ENCODE measurements around the gene SF3B2.
"Not testable (repeated sequence)": the region's sequence is repeated elsewhere in the genome, so short reads cannot be mapped to it uniquely, and the experiment has no call there.

The SF3B2 gene

DNA sequence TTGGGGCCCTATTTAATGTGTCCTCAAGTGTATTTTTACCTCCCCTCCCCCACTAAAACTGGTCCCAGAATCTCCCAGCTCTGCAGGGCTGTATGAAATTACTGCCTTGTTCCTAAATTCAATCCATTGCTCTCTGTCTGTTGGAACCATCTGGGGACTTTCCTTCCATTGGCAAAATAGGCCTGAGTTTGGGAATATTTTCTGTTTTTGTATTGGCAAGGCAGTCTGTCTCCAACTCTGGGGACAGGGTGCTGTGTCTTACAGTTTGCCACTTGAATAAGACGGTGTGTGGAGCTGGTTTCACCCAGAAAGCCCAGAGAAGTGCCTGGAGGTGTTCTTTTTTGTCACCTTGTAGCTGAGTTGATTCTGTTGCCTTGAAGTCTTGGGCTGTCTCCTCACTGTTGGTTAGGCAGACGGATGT lies 19.2 kb downstream of the SF3B2 start:
- DNase-seq (ENCODE audit: low spot score in 2 of 2) (peak in 1 of 2 donors; percentile 54), ATAC-seq (no peak)
- H3K4me1 Mint-ChIP-seq, result peaks cover 57% of the 10 kb centered on the region
- H3K27ac Mint-ChIP-seq, result peak overlapping the region; percentile 96
- H3K9me3 Mint-ChIP-seq, result no peaks in the 10 kb centered on the region
- H3K36me3 Mint-ChIP-seq, result peaks cover 81% of the 10 kb centered on the region
- H3K4me3 Mint-ChIP-seq, result peak overlapping the region; percentile 90

DNA sequence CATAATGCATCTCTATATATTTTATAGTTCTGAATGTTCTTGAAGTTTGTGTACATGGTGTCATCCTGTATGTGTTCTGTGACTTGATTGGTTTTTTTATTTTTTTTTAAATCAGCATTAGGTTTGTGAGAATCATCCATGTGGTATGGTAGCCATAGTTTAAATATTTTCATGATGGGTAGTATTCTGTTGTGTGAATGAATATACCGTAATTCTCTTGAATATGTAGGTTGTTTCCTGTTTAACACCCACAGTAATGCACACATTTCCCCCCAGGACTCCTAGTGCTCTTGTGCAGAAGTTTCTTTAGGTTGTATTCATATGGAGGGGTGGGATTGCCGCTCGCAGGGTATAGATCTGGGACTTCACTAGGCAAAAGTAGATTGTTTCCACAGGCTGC lies 19.9 kb downstream of the SF3B2 start:
- H3K36me3 Mint-ChIP-seq, result peaks cover 79% of the 10 kb centered on the region
- DNase-seq (ENCODE audit: low spot score in 2 of 2), result peak in 1 of 2 donors; percentile 48
- ATAC-seq, result no peak
- peak overlapping the region; percentile 90 for H3K4me3 Mint-ChIP-seq
- H3K4me1 Mint-ChIP-seq, result peaks cover 51% of the 10 kb centered on the region
- H3K27ac Mint-ChIP-seq, result peak overlapping the region; percentile 96
- H3K9me3 Mint-ChIP-seq, result no peaks in the 10 kb centered on the region

DNA sequence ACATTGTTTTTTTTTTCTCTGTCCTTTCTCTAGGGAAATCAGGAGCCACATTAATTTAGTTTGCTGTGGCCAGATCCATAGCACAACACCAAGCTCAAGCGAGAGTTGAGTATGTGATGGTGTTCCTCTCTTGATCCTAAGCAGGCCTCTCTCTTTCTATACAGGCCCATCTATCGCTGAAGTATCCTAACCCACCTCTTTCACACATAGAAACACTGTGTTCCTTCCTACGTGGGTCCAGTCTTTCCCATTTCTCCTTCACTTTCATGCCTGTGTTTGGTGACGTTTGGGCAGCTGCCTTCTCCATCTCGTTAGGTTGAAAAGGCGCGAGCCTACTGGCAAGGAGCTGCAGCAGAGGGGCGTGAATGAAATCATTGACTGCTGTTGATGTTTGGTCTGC lies 20.4 kb downstream of the SF3B2 start:
- Mint-ChIP-seq H3K4me3 (peak overlapping the region; percentile 90), H3K36me3 (peaks cover 79% of the 10 kb centered on the region)

DNA sequence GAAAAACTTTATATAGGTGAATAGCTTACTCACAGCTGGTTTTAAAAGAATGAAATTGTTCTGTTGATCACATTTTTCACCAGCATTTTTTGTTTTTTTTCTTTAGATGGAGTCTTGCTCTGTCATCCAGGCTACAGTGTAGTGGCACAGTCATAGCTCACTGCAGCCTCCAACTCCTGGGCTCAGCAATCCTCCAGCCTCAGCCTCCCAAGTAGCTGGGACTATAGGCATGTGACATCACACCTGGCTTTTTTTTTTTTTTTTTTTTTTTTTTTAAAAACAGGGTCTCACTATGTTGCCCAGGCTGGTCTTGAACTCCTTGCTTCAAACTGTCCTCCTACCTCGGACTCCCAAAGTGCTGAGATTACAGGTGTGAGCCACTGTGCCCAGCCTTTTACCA lies 21.5 kb downstream of the SF3B2 start:
- DNase-seq (ENCODE audit: low spot score in 2 of 2) (no peak), ATAC-seq (no peak)
- peaks cover 50% of the 10 kb centered on the region for H3K4me1 Mint-ChIP-seq
- H3K9me3 Mint-ChIP-seq, result no peaks in the 10 kb centered on the region
- H3K27ac Mint-ChIP-seq, result peak overlapping the region; percentile 8
- H3K4me3 Mint-ChIP-seq, result no peak overlapping the region
- H3K36me3 Mint-ChIP-seq, result peaks cover 79% of the 10 kb centered on the region

More for the DNA sequence above, 20.4 kb downstream of the SF3B2 start:
- Mint-ChIP-seq H3K4me1 (peaks cover 50% of the 10 kb centered on the region), H3K27ac (peak overlapping the region; percentile 96), H3K9me3 (no peaks in the 10 kb centered on the region)
- ATAC-seq (no peak), DNase-seq (ENCODE audit: low spot score in 2 of 2) (peak in 1 of 2 donors; percentile 48)

DNA sequence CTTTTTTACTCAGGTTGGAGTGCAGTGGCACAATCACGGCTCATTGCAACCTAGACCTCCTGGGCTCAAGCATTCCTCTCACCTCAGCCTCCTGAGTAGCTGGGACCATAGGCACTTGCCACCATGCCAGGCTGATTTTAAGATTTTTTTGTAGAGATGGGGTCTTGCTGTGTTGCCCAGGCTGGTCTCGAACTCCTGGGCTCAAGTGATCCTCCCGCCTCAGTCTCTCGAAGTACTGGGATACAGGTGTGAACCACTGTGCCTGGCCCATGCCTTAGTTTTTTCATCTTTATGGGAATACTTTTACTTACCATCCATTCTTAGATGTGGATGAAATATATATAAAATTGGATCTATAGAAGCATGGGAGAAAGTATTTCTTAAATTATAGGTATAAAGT lies 23.1 kb downstream of the SF3B2 start:
- no peaks in the 10 kb centered on the region for H3K9me3 Mint-ChIP-seq
- no peak for DNase-seq (ENCODE audit: low spot score in 2 of 2)
- peaks cover 76% of the 10 kb centered on the region for H3K36me3 Mint-ChIP-seq
- ATAC-seq, result no peak
- peaks cover 56% of the 10 kb centered on the region for H3K4me1 Mint-ChIP-seq
- no peak overlapping the region for H3K4me3 Mint-ChIP-seq
- H3K27ac Mint-ChIP-seq, result no peak overlapping the region

DNA sequence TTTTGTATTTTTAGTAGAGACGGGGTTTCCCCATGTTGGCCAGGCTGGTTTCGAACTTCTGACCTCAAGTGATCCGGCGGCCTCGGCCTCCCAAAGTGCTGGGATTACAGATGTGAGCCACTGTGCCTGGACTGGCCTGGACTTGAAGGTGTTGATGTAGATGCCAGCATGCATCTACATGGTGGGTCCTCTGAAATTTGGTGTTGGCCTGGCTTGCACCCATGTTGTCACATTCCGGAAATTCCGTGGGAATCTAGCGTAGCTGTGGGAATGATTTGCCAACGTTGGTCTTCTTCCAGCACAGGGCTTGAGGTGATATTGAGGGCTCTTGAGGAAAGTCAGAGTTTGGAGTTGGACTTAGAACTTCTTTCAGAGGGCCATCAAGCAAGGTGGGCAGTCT lies 24.4 kb downstream of the SF3B2 start:
- Mint-ChIP-seq H3K4me3 (no peak overlapping the region), H3K4me1 (peaks cover 63% of the 10 kb centered on the region), H3K27ac (no peak overlapping the region), H3K36me3 (peaks cover 71% of the 10 kb centered on the region), H3K9me3 (no peaks in the 10 kb centered on the region)
- DNase-seq (ENCODE audit: low spot score in 2 of 2), result no peak
- ATAC-seq, result no peak

DNA sequence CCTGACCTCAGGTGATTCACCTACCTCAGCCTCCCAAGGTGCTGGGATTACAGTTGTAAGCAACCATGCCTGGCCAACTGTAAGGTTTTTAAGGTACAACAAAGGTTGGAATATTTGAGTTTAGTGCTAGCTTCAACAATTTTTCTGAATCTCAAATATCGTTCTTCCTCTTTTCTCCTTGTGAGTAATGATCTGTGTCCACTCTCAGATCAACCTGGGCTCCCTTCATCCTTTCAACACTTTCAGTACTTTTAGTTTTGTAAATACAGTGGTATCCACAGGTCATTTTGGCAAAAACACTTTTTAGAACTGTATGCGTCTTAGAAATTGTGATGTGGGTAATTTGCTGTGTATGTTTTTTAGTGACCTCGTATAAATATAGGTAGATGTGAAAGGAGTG lies 25.8 kb downstream of the SF3B2 start:
- Mint-ChIP-seq H3K9me3 (no peaks in the 10 kb centered on the region), H3K36me3 (peaks cover 65% of the 10 kb centered on the region), H3K4me3 (no peak overlapping the region), H3K4me1 (peaks cover 58% of the 10 kb centered on the region), H3K27ac (peak overlapping the region; percentile 92)
- ATAC-seq (no peak), DNase-seq (ENCODE audit: low spot score in 2 of 2) (no peak)

DNA sequence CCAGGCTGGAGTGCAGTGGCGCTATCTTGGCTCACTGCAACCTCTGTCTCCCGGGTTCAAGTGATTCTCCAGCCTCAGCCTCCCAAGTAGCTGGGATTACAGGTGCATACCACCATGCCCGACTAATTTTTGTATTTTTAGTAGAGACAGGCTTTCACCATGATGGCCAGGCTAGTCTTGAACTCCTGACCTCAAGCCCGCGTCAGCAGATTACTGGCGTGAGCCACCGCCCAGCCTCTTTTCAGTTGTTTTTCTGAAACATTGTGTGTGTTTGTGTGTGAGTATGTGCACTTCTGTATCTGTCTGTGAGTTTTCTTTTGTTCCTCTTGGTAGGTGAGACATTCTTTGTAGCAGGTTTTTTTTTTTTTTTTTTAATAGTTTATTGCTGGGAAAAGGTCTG lies 26.8 kb downstream of the SF3B2 start:
- H3K9me3 Mint-ChIP-seq; H3K4me3 Mint-ChIP-seq; DNase-seq (ENCODE audit: low spot score in 2 of 2); ATAC-seq: not testable (repeated sequence)
- Mint-ChIP-seq H3K36me3 (peaks cover 55% of the 10 kb centered on the region), H3K27ac (peak overlapping the region; percentile 92), H3K4me1 (peaks cover 64% of the 10 kb centered on the region)

DNA sequence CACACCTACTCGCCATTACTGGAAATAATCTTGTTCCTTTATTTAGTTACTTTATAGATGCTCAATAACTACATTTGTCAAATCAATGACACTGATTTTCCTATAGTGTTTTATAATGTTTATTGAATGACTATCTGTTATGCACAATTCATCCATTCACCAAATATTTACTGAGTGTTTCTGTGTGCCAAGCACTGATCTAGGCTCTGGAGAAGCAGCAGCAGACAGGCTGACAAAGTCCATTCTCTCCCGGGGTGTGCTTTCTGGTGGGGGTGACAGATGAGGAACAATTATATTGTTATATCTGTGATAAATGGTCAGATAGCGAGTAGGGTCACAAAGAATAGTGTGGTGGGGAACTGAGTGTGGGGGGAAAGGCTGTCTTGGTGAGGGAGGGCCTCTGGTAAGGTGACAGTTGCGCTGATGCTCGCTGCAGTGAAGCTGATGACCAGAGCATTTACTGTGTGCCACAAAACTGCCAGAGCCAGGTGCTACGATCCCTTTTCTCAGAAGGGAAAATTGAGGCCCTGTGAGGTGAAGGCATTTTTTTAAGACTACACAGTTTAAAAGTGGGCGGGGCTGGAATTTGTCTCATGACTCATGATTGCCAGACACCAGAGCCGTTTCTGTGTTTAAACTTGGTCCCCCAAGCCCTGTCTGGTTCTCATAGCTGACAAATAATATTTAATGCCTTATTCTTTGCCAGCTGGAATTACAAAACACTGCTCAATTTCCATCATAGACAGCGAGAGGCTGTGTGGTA lies 28.1 kb downstream of the SF3B2 start:
- Mint-ChIP-seq H3K36me3 (peaks cover 42% of the 10 kb centered on the region), H3K27ac (peak overlapping the region; percentile 92), H3K4me3 (peak overlapping the region; percentile 69), H3K9me3 (no peaks in the 10 kb centered on the region), H3K4me1 (peaks cover 72% of the 10 kb centered on the region)
- DNase-seq (ENCODE audit: low spot score in 2 of 2) (peak in 1 of 2 donors; percentile 63), ATAC-seq (peak; percentile 74)

DNA sequence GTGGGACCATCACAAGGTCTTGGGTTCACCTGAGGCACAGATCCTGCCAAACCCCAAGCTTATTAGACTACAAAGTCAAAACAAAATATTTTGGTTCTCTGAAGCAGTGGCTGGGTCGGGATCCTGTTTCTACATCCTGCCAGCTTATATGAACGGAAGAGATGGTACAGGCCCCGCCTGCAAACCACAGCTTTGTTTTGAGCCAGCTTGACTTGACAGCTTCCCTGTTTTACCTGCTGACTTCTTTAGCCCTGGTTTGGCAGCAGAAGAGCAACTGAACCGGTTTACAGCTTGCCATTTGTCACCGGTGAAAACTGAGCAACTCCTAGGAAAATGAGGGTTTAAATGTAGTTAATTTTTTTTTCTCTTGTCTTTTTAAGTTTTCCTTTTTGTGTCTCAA lies 29.3 kb downstream of the SF3B2 start:
- Mint-ChIP-seq H3K36me3 (peaks cover 29% of the 10 kb centered on the region), H3K27ac (peak overlapping the region; percentile 92), H3K4me3 (peak overlapping the region; percentile 69), H3K4me1 (peaks cover 72% of the 10 kb centered on the region), H3K9me3 (no peaks in the 10 kb centered on the region)
- ATAC-seq (peak; percentile 93), DNase-seq (ENCODE audit: low spot score in 2 of 2) (peak in 1 of 2 donors; percentile 71)

DNA sequence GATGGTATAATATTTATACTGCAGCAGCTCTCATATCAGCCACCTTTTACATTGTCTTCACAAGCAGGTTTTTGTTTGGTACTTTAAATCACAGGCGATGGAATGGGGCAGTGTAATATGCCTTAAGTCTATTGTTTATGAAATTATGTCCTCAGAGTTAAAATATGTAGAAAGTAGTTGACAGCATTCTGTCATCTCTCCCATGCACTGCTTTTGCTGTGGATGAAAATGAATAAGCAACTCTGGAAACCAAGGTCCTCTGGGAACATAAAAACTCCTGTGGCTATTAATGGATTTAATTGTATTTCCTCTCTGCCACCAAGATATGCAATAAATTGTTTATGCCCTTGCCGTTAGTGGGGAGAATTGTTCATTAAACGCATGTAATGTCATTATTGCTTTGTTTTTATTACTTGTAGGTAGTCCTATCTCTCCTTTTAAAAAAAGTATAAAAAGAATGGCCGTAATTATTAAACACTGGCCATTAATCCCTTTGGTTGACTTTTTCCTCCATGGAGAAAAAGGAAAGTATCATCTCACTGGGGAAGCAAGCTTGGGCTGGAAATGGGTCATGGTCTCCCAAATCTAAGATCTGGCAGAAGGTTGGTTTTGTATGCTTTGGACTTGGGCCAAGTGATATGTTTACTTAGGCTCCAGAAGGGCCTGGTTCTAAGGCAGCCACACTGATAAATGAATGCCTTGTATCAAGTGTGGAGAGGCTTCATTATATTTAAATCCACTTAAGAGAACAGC lies 31.0 kb downstream of the SF3B2 start:
- H3K4me3 Mint-ChIP-seq, result no peak overlapping the region
- H3K36me3 Mint-ChIP-seq, result peaks cover 15% of the 10 kb centered on the region
- DNase-seq (ENCODE audit: low spot score in 2 of 2), result no peak
- peak overlapping the region; percentile 72 for H3K27ac Mint-ChIP-seq
- H3K4me1 Mint-ChIP-seq, result peaks cover 70% of the 10 kb centered on the region
- no peak for ATAC-seq
- no peaks in the 10 kb centered on the region for H3K9me3 Mint-ChIP-seq

DNA sequence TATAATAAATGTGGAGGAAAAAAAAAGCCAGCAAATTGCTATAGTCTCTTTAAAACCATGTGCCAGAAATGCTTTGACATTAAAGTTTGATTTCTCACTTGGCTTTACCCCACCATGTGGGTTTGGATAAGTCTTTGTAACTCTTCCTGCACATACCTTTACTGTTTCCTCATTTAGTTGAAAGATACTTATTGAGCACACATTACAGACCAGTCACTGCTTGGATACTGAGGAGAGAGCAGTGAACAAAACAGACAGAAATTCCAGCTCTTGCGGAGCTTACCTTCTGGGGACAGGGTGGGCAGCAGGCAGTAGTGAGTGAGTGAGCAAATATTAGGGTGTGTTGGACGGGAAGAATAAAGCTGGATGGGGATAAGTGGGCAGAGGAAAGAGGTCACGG lies 31.6 kb downstream of the SF3B2 start:
- H3K4me1 Mint-ChIP-seq, result peaks cover 68% of the 10 kb centered on the region
- H3K9me3 Mint-ChIP-seq, result no peaks in the 10 kb centered on the region
- ATAC-seq (no peak), DNase-seq (ENCODE audit: low spot score in 2 of 2) (no peak)
- H3K4me3 Mint-ChIP-seq, result no peak overlapping the region
- H3K36me3 Mint-ChIP-seq, result peaks cover 9% of the 10 kb centered on the region
- H3K27ac Mint-ChIP-seq, result peak overlapping the region; percentile 72

DNA sequence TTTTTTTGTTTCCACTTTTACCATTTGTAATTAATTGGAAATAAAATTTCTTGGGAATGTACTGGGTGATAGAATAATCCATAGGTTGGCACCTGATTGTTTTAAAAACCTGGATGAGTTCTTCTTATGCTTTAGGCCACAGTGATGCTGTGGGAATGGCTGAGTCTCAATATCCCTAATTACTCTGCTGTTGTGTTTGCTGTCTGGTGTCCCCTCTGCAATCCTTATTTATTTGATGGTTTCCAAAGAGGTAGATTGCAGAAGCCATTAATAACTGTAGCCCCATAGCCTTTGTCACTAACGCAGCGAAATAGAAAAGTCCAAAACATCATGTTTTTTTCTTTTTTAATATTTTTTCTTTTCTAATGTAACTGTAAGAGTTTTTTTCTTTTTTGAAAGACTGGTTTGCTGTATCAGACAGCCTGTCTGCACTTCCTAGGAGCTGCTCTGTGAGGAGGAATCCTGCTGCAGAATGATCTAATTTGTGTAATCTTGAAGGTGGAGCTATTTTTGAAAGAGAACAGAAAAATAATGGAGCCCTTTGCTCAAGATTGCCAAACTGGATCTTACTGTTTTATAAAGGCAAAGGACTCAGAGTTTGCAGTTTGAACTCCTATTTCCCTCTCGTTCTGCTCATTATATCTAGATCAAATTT lies 32.8 kb downstream of the SF3B2 start:
- no peak for ATAC-seq
- peaks cover 58% of the 10 kb centered on the region for H3K4me1 Mint-ChIP-seq
- H3K27ac Mint-ChIP-seq, result peak overlapping the region; percentile 72
- no peaks in the 10 kb centered on the region for H3K9me3 Mint-ChIP-seq
- peaks cover 11% of the 10 kb centered on the region for H3K36me3 Mint-ChIP-seq
- DNase-seq (ENCODE audit: low spot score in 2 of 2), result no peak
- no peak overlapping the region for H3K4me3 Mint-ChIP-seq

DNA sequence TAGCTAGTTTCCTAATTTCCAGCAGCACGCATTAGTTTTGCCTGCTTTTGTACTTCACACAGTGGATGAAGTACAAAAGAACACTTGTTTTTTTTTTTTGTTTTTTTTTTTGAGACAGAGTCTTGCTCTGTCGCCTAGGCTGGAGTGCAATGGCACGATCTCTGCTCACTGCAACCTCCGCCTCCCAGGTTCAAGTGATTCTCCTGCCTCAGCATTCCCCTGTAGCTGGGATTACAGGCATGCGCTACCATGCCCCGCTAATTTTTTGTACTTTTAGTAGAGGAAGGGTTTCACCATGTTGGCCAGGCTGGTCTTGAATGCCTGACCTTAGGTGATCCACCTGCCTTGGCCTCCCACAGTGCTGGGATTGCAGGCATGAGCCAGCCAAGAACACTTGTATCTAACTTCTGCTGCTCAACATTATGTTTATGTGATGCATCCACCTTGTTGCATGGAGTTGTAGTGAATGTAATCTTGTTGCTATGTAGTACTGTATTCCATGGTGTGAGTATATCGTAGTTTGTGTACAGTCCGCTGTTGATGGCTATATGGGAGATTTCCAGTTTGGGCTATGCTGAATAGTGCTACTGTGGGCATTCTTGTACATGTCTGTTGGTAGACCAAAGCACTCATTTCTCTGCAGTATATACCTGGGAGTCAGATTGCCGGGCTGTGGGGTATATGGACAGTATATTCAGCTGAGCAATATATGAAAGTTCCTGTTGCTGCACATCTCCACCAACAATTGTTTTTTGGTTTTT lies 35.2 kb downstream of the SF3B2 start:
- ATAC-seq (no peak), DNase-seq (ENCODE audit: low spot score in 2 of 2) (no peak)
- Mint-ChIP-seq H3K9me3 (no peaks in the 10 kb centered on the region), H3K4me1 (peaks cover 34% of the 10 kb centered on the region), H3K4me3 (no peak overlapping the region), H3K36me3 (peaks cover 17% of the 10 kb centered on the region), H3K27ac (no peak overlapping the region)

DNA sequence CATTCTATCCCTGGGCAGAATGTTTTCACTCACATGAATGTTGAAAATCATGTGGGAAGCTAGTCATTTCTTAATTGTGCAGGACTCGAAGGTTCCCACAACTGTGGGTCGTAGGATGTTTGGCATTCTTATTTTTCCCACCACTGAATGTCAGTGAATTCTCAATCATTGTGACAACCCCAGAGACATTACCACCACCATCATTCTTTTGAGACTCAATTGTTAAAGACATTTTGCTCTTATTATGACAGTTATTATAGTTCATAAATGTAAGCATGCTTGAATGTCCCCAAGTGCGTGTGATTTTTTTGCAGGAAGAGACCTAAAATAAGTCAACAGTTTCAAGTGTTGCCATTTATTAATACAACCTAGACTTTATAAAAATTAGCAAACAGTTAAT lies 36.9 kb downstream of the SF3B2 start:
- DNase-seq (ENCODE audit: low spot score in 2 of 2) (no peak), ATAC-seq (no peak)
- no peaks in the 10 kb centered on the region for H3K9me3 Mint-ChIP-seq
- H3K4me3 Mint-ChIP-seq, result no peak overlapping the region
- peaks cover 17% of the 10 kb centered on the region for H3K36me3 Mint-ChIP-seq
- H3K4me1 Mint-ChIP-seq, result peaks cover 26% of the 10 kb centered on the region
- no peak overlapping the region for H3K27ac Mint-ChIP-seq
